GM21360 (cell line): ENCODE results near the gene MYBPC2.

ENCODE experiments used
- ATAC-seq: cut with Tn5 transposase; IDR thresholded peaks from one replicate; pipeline ENCODE4 v1.9.1; 2021; ENCODE audit warnings: mild to moderate bottlenecking, moderate library complexity; ENCODE audit not compliant: unreplicated experiment

MYBPC2 gene

DNA sequence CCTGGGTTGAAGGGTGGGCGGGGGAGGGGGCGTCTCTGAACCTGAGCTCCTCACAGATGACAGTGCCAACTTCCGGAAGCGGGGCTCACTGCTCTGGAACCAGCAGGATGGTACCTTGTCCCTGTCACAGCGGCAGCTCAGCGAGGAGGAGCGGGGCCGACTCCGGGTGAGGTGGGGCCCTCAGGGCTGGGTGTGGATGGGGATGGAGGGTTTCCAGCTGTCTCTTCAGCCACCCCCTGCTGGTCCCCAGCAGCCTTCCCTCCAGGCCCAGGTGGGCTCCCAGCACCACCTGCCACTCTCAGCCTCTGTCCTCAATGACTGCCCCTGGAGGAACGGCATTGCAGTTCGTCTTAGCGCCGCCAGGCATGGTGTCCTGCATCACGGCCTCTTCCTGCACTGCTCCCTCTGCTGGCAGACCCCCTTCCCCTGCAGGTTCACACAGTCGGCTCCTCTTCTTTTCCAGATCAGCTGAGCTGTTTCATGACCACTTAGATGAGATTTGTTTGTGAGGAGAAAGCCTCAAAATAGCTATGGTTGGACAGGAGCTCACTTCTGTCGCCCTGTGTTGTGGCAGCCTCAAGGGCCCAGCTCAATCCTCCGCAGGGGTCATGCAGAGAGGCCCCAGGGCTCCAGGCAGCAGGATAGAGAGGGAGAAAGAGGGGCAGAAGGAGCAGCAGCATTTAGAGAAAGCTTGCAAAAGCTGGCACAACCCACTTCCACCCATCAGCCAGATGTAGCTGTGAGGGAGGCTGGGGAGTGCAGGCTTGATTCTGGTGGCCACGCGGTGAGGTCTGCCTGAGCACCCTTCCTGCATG, 46.4 kb downstream of the MYBPC2 start:
- no peak for ATAC-seq

DNA sequence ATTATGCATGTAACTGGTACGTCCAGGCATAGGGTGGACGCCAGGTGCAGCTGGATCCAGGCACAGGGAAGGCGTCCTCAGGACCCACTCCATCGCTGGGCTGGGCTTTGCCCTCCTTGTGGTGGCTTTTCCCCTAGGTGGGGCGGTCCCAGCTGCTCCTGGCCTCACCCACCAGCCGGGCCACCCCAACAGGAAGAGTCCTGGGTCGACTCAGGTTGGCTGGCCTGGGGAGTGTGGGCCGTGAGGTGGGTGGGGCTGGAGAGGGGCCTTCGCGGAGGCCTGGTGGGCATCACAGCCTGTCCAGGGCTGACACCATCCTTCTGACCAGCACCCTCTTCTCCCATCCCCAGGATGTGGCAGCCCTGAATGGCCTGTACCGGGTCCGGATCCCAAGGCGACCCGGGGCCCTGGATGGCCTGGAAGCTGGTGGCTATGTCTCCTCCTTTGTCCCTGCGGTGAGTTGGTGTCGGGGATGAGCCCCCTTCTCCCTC, 47.1 kb downstream of the MYBPC2 start:
- ATAC-seq = no peak

DNA sequence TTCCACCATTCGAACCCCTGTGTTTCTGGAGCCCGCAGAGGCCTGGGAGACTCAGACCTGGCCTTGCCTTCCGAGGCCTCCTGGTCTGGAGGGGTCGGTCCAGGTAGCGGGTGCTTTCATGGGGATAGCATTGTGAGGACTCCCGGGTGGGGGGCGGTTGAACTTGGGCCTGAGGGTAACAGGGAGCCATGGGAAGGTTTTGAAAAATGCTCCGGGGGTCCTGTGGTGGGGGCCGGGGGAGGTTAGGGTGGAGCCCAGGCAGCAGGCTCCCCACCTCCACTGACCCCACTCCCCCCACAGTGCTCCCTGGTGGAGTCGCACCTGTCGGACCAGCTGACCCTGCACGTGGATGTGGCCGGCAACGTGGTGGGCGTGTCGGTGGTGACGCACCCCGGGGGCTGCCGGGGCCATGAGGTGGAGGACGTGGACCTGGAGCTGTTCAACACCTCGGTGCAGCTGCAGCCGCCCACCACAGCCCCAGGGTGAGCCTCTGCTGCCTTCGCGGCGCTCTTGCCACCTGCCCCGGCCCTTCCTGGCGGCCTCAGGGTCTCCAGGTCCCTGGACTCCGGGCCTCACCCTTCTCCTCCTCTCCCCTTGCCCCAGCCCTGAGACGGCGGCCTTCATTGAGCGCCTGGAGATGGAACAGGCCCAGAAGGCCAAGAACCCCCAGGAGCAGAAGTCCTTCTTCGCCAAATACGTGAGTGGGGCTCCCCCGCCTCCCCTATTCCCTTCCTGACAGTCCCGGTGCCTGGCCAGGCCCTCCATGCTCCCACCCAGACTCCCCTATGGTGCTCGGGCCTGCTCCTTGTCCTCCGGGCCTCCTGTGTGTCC, 47.8 kb downstream of the MYBPC2 start:
- no peak for ATAC-seq

DNA sequence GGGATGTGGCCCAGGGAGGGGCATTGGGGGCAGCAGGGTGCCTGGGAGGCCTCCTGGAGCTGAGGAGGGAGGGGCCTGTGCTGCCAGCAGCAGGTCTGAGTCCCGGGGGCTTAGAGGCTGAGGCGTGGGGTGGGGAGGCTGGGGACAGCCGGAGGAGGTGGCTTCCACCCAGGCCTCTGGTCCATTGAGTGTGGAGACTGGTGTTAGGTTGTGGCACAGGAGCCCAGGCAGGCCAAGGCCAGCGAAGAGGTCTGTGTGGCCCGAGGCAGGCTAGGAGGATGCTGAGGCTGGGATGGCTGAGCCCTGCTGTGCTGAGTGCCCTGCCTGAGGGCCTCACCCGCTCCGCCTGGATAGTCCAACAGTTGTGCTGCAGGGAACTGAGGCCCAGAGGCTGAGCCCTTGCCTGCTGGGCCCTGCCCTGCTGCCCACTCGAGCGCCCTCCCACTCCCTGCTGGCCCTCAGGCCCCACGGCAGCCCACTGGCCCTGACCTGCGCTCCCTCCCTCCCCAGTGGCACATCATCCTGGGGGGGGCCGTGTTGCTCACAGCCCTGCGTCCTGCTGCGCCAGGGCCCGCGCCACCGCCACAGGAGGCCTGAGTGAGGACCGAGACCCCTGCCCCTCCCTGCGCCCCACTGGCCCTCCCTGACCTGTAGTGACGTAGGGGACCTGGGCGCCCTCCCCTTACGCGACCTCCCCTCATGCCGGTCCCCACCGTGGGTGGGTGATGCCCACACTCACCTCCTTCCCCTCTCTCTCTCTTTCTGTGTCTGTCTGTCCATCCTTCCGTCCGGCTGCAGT, 48.9 kb downstream of the MYBPC2 start:
- ATAC-seq = no peak

DNA sequence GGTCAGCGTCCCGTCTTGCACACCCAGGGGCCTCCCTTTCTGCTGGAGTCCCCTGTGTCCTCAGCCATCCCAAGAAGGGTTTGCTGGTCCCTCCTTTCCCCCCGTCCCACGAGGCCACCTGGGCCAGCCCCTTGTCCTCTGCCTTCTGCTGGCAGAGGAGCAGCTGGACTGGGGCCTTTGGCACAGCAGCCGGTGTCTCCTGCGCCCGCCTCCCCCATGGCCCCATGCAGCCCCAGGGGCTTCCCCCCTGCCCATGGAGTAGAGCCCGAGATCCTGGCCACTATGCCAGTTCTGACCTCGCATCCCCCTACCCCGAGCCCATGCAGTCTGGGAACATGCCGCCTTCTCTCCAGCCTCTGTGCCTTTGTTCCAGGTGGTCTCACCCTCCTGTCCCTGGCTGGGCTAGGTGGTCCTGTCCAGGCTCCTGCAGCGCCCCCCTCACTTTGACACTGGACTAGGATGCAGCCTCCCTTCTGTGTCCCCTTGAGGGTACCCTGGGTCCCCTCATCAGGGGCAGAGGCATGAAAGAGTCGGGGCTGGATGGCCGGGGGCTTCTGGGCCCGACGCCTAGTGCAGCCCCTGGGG, 49.7 kb downstream of the MYBPC2 start:
- ATAC-seq = no peak

DNA sequence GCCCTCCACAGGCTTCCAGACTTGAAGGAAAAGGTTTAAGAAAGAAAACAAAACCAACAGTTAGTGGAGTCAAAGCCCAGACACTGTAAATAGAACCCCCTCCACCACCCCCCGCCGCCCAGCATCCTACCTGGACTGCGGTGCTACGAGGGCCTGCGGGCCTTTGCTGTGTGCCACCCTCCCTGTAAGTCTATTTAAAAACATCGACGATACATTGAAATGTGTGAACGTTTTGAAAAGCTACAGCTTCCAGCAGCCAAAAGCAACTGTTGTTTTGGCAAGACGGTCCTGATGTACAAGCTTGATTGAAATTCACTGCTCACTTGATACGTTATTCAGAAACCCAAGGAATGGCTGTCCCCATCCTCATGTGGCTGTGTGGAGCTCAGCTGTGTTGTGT, 50.2 kb downstream of the MYBPC2 start:
- no peak for ATAC-seq

DNA sequence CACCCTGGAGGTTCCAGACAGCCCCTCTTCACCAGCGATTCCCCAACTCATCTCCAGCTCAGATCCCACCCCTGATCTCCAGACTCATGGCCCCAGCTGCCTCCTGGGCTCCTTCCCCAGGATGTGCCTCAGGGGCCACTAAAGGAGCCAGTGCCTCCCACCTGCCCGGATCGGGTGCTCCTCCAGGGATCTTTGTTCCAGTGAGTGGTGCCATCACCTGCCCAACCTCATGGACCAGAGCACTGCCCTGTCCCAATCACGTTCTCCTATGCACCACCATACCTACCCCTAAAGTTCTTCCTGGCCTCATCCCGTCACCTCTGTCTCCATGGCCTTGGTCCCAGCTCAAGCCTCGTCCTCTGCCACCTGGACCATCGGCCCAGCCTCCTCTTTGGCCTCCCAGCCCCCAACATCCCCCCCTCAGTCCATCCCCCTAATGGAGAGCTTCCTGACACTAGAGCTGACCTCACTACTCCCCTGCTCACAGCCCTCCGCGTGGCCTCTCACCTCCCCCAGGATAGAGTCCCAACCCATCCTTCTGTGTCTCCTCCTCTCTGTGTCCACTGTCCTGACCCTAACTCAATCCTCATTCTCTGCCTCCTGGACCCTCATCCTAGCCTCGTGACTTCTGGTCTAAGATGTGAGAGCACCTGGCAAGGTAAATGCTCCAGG, 52.7 kb downstream of the MYBPC2 start:
- ATAC-seq = no peak

DNA sequence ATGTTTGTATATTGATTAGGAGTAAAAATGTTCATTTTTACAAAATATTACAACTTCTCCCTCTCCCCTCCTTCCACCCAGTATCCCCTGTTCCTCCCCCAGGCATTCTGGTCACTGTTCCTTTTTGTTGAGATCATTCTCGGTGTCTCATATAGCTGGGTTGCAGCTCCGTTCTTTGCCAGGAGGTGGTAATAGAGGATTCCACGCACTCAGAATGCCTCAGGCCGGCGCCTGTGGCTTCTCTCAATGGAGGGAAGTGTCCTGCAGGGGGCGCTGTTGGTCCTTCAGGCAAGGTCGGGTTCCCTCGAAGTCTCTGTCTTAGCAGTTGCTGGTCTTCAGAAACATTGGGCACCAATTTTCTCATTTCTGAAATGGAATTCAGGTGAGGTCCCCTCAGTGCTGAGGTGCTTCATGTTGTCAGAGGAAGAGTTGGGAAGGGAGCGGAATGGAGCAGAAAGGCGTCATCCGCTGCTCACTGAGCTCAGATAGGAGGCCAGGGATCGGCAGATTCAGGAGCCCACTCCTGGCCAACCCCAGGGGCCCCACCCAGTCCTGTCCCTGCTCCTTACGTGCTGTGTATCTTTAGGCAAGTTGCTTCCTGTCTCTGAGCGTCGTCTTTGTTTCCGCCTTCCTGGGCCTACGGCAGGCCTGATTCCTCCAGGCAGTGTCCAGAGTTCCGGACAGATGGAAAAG, 54.3 kb downstream of the MYBPC2 start:
- ATAC-seq = no peak

DNA sequence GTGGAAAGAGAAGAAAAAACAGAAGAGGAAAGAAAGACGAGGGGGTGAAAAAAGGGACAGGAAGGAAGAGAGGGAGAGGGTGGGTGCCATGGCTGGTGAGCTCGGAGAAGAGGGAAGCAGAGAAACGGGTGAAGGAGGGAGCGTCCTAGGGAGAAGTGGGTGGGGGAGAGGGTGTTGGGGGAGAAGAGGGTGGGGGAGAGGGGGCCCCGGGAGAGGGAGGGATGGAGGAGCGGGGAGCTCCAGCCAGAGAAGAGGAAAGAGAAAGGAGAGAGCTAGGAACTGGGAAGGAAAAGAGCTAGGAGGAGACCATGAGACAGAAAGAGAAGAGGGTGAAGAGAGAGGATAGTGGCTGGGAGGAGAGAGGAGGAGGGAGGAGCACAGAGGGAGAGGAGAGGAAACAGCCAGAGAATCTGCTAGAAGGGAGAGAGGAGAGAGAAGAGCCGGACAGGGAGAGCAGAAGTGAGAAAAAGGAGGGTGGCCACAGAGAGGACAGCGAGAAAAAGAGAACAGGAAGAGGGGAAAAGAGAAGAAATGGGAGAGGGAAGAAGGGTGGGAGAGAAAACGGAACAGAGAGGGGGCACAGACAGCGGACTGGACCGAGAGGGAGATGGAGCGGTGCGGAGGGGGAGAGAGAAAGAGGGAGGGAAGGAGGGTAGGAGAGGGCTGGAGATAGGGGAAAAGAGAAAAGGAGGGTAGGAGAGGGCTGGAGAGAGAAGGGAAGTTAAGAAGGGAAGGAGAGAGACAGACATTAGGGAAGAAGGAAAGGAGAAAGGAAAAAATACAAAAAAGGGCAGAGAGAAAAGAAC, 55.9 kb downstream of the MYBPC2 start:
- ATAC-seq = no peak

DNA sequence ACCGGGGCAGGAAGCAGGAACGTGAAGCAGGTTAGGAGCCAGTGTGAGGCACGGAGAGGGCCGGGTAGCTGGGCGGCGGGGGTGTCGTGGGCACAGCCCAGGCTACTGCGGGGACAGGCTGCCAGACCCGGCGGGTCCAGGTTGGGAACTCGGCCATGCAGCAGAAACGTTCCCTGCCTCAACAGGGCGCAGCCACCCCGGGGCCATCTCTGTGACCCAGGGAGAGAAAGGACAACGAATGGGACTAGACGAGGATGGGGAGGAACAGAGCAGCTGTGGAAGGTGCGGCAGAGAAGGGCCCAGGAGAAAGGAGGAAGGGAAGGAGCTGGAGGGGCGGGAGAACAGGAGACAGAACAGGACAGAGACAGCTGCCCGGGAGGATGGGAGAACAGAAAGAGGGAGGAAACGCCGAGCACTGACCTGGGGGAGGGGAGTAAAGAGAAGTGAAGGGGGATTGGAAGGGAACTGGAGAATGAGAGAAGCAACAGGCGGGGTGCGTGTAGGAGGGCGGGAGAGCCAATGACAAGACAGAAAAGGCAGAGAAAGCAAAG, 56.8 kb downstream of the MYBPC2 start:
- ATAC-seq = no peak

DNA sequence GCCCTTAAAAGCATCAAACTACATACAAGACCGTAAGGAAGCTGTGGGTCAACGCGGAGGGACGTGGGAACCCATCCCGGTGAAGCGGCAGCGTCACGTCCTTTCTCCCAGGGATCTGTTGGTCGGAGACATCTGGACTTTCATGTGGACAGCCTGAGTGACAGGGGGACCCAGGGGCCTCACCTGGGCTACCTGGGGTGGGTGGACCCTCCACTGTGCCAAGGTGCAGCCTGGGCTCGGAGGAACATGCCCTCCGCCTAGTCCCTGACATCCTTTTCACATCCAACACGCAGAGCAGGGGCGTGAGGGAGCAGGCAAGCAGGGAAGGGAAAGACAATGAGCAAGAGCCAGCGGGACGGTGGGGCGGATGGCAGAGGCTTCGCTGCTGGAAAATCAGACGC, 57.7 kb downstream of the MYBPC2 start:
- ATAC-seq = no peak

DNA sequence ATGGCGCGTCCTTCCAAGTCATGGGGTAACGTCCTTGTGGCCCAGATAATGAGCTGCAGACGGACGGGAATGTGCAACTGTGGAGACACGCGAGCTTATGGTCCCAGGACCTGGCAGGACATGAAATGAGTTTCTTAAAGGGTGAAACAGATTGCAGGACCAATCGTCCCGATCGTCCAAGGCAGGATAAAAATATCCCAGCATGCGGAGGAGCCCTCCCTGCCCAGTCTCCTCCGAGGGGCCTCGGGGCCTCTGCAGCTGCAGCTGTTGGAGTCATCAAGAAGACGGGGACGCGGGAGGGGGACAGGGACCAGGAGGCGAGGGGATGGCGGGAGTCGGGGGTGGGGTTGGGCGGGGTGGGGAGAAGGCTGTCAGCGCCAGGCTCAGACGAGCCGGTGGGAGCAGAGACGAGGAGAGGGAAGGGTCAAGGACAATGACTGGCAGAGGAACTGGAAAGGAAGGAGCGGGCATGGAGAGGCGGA, 58.3 kb downstream of the MYBPC2 start:
- no peak for ATAC-seq

DNA sequence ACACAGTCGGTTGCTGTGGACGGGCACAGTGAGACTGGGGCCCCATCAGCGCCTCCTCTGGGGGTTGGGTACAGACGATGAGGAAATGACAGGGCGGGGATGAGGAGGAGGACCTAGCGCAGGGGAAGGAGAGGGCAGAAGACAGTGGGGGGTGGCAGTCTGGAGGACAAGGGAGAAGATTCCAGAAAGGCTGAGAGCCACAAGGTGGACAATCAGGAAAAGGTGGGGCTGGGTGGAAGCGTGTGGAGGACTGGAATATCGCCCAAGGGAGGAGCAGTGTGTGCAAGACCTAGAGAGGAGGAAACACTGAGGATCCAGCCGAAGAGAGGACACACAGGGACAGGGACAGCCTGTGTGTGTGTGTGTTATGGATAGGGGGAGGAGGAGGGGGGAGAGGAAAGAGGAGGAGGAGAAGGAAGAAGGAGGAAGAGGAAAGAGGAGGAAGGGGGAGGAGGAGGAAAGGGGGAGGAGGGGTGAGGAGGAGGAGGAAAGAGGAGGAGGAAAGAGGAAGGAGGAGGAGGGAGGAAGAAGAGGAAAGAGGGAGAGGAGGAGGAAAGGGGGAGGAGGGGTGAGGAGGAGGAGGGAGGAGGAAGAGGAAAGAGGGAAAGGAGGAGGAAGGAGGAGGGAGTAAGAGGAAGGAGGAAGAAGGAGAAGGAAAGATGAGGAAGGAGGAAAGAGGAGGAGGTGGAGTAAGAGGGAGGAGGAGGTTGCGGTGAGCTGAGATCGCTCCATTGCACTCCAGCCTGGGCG, 59.8 kb downstream of the MYBPC2 start:
- no peak for ATAC-seq

DNA sequence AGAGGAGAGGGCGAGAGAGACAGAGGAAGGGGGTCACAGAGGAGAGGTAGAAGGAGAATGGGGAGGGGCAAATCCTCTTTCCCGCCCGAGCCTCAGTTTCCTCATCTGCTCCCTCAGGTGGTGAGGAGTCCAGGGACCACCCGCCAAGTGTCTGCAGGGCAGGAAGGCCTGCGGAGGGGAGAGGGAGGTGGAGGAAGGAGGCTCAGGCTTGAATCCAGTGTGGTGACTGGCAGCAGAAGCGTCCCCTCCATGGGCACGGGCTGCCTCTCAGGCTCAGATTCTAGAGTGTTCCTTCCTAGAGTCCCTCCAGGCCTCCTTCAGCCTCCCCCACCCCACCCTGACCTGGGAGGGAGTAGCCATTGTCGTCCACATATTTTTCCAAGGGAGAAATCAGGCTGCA, 60.5 kb downstream of the MYBPC2 start:
- no peak for ATAC-seq

DNA sequence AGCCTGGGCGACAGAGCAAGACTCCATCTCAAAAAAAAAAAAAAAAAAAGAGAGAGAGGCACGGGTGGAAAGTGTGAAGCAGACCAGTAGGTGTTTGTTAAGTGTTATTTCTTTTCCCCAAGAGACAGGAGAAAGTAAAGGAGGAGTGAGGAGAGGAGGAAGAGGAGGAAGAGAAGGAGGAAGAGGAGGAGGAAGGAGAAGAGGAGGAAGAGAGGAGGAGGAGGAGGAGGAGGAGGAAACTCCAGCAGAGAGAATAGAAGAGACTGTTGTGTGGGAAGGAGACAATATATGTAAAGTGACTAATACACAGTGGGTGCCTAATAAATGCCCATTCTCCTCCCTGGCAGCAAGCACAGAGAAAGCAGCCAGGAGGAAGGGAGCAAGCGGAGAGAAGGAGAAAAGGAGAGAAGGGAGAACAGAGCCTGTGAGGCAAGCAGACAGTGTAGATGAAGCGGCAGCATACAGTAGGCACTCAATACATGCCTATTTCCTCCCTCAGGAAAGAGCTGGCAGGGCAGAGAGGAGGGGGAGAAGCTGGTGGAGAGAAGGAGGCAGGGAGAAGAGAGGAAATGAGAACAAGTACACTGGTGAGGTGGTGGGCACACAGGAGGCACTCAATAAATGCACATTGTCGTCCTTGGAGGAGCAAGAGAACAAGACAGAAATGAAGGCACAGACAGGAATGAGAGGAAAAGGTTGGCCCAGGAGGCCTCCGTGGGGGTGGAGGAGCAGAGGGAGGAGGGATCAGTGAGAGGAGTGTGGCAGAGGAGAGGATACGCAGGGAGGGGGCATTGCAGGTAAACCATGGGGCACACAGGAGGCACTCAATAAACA, 61.7 kb downstream of the MYBPC2 start:
- no peak for ATAC-seq

DNA sequence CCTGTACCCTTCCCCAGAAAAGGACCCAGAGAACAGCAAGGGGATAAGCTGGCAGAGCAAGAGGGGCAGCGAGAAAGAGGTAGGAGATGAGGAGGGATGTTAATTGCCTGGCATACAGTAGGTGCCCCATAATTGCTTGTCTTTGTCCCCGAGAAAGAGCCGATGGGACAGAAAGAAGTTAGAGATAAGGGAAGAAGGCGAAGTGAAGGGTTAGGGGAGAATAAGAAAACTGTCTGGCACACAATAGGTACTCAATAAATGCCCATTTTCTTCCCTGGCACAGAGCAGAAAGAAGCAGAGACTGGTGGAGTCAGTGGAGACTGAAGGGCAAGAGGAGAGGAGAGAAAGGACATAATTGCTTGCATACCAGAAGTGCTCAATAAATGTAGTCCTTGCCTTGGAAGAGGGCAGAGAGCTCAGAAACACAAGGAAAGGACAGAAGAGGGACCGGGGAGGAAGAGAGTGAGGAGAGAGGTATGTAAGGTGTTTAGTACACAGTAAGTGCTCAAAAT, 62.4 kb downstream of the MYBPC2 start:
- ATAC-seq = no peak
